ENCODE measurements around the gene PRRC2B. TPM values are rescaled to one million over a fixed set of nuclear protein-coding genes. Genes with fewer than 3 reads are reported as not detected.
"Not testable (repeated sequence)": the region's sequence is repeated elsewhere in the genome, so short reads cannot be mapped to it uniquely, and the experiment has no call there.

Gene PRRC2B
- total RNA-seq, 2 experiments from 2014 or later, result 242 to 293 TPM

GRCh38 chr9:131366761-131367401, 27.0 kb upstream of the PRRC2B start:
- DNase-seq, result no peak
- H3K36me3 Mint-ChIP-seq, result no peaks in the 10 kb centered on the region
- H3K27me3 Mint-ChIP-seq, result no peaks in the 10 kb centered on the region
- H3K9me3 Mint-ChIP-seq (ENCODE audit: low read depth), result no peaks in the 10 kb centered on the region
- H3K4me3 Mint-ChIP-seq, result no peak overlapping the region
- CTCF ChIA-PET, result interaction anchor here (0.8 to 5.8 kb wide), 2 partner anchors 17 to 193 kb away, joined by 3 to 18 read pairs; no protein-coding TSS in a partner anchor
- no peak overlapping the region for H3K27ac Mint-ChIP-seq
- ATAC-seq, result no peak
- peaks cover 3% of the 10 kb centered on the region for H3K4me1 Mint-ChIP-seq

DNA sequence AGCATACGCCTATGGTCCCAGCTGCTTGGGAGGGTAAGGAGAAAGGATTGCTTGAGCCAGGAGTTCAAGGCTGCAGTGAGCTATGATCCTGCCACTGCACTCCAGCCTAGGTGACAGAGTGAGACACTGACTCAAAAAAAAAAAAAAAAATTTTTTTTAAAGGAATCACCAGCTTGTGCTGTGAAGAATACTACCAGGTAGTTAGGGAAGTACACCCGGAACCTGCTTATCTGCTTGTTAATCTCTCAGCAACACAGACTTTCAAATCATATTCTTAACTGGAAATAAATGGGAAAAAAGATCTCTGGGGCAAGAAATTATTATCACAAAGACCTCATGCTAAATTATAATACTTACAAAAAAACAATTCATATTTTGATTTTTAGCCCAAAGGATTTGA, 26.4 kb upstream of the PRRC2B start:
- CTCF ChIA-PET, result interaction anchor here (0.7 to 5.8 kb wide), 3 partner anchors 18 to 192 kb away, joined by 3 to 18 read pairs (median 3); no protein-coding TSS in a partner anchor
- no peaks in the 10 kb centered on the region for H3K9me3 Mint-ChIP-seq (ENCODE audit: low read depth)

DNA sequence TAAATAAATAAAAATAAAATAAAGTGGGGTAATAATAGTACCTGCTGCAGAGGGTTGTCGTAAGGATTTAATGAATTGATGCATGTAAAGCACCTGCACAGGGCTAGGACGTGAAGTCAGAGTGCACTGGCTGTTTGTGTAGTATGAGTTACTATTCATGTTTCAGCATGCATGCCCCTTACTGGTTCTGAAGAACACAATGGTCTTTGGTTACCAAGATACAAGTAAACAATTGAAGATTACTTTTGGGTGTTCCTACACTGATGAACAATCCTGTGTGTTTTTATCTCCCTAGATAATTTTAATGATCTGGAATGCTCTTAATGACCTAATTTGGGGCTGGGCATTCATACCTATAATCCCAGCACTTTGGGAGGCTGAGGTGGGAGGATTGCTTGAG, 23.2 kb upstream of the PRRC2B start:
- Mint-ChIP-seq H3K4me3 (no peak overlapping the region), H3K36me3 (no peaks in the 10 kb centered on the region), H3K27ac (no peak overlapping the region), H3K27me3 (no peaks in the 10 kb centered on the region), H3K9me3 (ENCODE audit: low read depth) (no peaks in the 10 kb centered on the region), H3K4me1 (peaks cover 16% of the 10 kb centered on the region)
- CTCF ChIA-PET, result interaction anchor here (0.8 to 1.1 kb wide), 2 partner anchors 21 to 37 kb away, joined by 3 to 4 read pairs; no protein-coding TSS in a partner anchor
- ATAC-seq (no peak), DNase-seq (no peak)

More for the DNA sequence above, 26.4 kb upstream of the PRRC2B start:
- H3K4me1 Mint-ChIP-seq, result peaks cover 9% of the 10 kb centered on the region
- DNase-seq (no peak), ATAC-seq (no peak)
- H3K27me3 Mint-ChIP-seq, result no peaks in the 10 kb centered on the region
- H3K27ac Mint-ChIP-seq, result no peak overlapping the region
- no peaks in the 10 kb centered on the region for H3K36me3 Mint-ChIP-seq
- H3K4me3 Mint-ChIP-seq, result no peak overlapping the region

GRCh38 chr9:131372599-131372973, 21.3 kb upstream of the PRRC2B start:
- Mint-ChIP-seq H3K4me1 (peaks cover 16% of the 10 kb centered on the region), H3K27ac (peak overlapping the region; percentile 95), H3K4me3 (peak overlapping the region; percentile 87)
- ATAC-seq; H3K36me3 Mint-ChIP-seq; DNase-seq; H3K27me3 Mint-ChIP-seq; H3K9me3 Mint-ChIP-seq (ENCODE audit: low read depth): not testable (repeated sequence)
- CTCF ChIA-PET, result interaction anchor here (0.6 to 2.5 kb wide), 16 partner anchors 9 to 383 kb away, joined by 3 to 17 read pairs (median 7); no protein-coding TSS in a partner anchor

DNA sequence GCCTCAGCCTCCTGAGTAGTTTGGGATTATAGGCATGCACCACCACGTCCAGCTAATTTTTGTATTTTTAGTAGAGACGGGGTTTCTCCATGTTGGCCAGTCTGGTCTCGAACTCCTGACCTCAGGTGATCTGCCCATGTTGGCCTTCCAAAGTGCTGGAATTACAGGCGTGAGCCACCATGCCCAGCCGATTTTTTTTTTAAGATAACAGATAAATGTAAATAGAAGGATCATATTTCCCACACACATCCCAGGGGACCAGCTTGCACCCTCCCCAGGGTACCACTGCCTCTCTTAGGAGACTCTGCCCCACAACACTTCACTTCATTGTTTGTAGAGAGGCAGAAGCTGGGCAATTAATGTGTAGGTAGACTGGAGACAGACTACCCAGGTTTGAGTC, 19.2 kb upstream of the PRRC2B start:
- H3K27me3 Mint-ChIP-seq; H3K27ac Mint-ChIP-seq; DNase-seq; H3K4me3 Mint-ChIP-seq; H3K36me3 Mint-ChIP-seq; ATAC-seq; H3K9me3 Mint-ChIP-seq (ENCODE audit: low read depth): not testable (repeated sequence)
- H3K4me1 Mint-ChIP-seq, result peaks cover 16% of the 10 kb centered on the region
- CTCF ChIA-PET, result interaction anchor here (0.6 to 1.0 kb wide), 2 partner anchors 9 to 765 kb away, joined by 3 read pairs; no protein-coding TSS in a partner anchor

DNA sequence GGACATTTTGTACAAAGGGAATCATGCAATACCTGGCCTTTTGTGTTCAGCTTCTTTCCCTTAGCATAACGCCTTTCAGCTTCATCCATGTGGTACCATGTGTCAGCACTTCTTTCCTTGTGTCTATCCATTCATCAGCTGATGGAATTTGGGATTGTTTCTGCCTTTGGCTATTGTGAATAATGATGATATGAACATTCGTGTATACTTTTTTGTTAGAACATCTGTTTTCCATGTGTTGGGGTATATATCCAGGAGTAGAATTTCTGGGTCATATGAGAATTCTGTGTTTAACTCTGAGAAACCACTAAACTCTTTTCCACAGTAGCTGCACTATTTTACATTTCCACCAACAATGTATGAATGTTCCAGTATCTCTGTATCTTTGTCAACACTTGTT, 14.8 kb upstream of the PRRC2B start:
- Mint-ChIP-seq H3K4me1 (peaks cover 11% of the 10 kb centered on the region), H3K27me3 (peaks cover 2% of the 10 kb centered on the region), H3K9me3 (ENCODE audit: low read depth) (no peaks in the 10 kb centered on the region), H3K4me3 (no peak overlapping the region), H3K36me3 (no peaks in the 10 kb centered on the region), H3K27ac (no peak overlapping the region)
- CTCF ChIA-PET, result interaction anchor here (0.9 to 1.0 kb wide), 2 partner anchors 17 to 29 kb away, joined by 3 read pairs; no protein-coding TSS in a partner anchor
- DNase-seq, result no peak
- no peak for ATAC-seq

- Mint-ChIP-seq H3K36me3 (no peaks in the 10 kb centered on the region), H3K4me1 (peaks cover 11% of the 10 kb centered on the region), H3K27ac (peak overlapping the region; percentile 63), H3K9me3 (ENCODE audit: low read depth) (no peaks in the 10 kb centered on the region), H3K4me3 (no peak overlapping the region), H3K27me3 (peaks cover 2% of the 10 kb centered on the region)
- DNase-seq (no peak), ATAC-seq (peak; percentile 78)
- CTCF ChIA-PET, result interaction anchor here (0.7 to 1.7 kb wide), 7 partner anchors 8 to 33 kb away, joined by 3 to 9 read pairs (median 3); no protein-coding TSS in a partner anchor
These were observed 10.8 kb upstream of the PRRC2B start for GRCh38 chr9:131382850-131383729.

DNA sequence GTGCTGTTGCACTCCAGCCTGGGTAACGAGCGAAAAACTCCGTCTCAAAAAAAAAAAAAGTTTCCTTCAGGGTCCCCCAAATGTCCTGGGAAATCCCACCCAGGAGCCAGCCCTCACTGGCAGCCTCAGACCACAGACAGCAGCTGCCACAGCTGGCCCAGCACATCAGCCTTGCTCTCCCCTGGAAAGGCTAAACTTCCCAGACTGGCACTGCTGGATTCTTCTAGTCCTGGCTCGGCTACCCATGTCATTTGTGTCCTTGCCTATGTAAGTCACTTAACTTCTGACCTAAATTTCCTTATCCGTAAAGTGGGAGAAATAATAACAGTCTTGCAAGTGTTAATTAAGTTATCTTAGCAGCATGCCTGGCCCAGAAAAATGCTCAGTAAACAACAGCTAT, 8.6 kb upstream of the PRRC2B start:
- peaks cover 11% of the 10 kb centered on the region for H3K4me1 Mint-ChIP-seq
- ATAC-seq (no peak), DNase-seq (no peak)
- CTCF ChIA-PET, result interaction anchor here (0.6 to 1.1 kb wide), 2 partner anchors 12 to 370 kb away, joined by 3 read pairs; no protein-coding TSS in a partner anchor
- no peaks in the 10 kb centered on the region for H3K9me3 Mint-ChIP-seq (ENCODE audit: low read depth)
- no peak overlapping the region for H3K4me3 Mint-ChIP-seq
- H3K27me3 Mint-ChIP-seq, result no peaks in the 10 kb centered on the region
- no peak overlapping the region for H3K27ac Mint-ChIP-seq
- H3K36me3 Mint-ChIP-seq, result no peaks in the 10 kb centered on the region

DNA sequence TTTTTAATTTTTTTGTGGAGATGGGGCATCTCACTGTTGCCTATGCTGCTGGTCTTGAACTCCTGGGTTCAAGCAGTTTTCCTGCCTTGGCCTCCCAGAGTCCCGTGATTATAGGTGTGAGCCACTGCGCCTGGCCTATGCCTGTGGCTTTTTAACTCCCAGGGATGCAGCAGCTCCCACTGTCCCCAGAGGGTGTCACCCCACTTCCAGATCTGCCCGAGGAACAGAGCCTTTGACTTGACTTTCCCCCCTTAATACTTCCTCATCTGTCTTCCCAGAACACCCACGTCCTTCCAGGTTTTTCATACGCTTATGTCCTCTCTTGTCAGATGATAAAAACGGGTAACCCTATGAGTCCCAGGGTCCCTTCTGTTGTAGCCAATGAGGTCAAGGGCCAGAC, 7.6 kb upstream of the PRRC2B start:
- Mint-ChIP-seq H3K9me3 (ENCODE audit: low read depth) (no peaks in the 10 kb centered on the region), H3K27ac (no peak overlapping the region), H3K4me3 (no peak overlapping the region), H3K27me3 (no peaks in the 10 kb centered on the region), H3K36me3 (no peaks in the 10 kb centered on the region), H3K4me1 (peaks cover 11% of the 10 kb centered on the region)
- CTCF ChIA-PET, result no interaction called here
- DNase-seq (no peak), ATAC-seq (no peak)

- ATAC-seq, result no peak
- H3K27me3 Mint-ChIP-seq, result no peaks in the 10 kb centered on the region
These were observed 6.5 kb upstream of the PRRC2B start for GRCh38 chr9:131387394-131387793.

GRCh38 chr9:131391020-131391419, 2.9 kb upstream of the PRRC2B start:
- no peak overlapping the region for H3K4me3 Mint-ChIP-seq
- peaks cover 5% of the 10 kb centered on the region for H3K36me3 Mint-ChIP-seq
- no peak for ATAC-seq
- CTCF ChIA-PET, result interaction anchor here (0.9 kb wide), 1 partner anchor 17 kb away, joined by 3 read pairs; no protein-coding TSS in a partner anchor
- H3K4me1 Mint-ChIP-seq, result peaks cover 17% of the 10 kb centered on the region
- H3K27me3 Mint-ChIP-seq, result no peaks in the 10 kb centered on the region
- no peak for DNase-seq
- H3K9me3 Mint-ChIP-seq (ENCODE audit: low read depth), result no peaks in the 10 kb centered on the region
- no peak overlapping the region for H3K27ac Mint-ChIP-seq

More at GRCh38 chr9:131387394-131387793, 6.5 kb upstream of the PRRC2B start:
- Mint-ChIP-seq H3K27ac (no peak overlapping the region), H3K4me3 (no peak overlapping the region), H3K4me1 (peaks cover 11% of the 10 kb centered on the region), H3K9me3 (ENCODE audit: low read depth) (no peaks in the 10 kb centered on the region), H3K36me3 (no peaks in the 10 kb centered on the region)
- CTCF ChIA-PET, result no interaction called here
- DNase-seq, result no peak

GRCh38 chr9:131391504-131391903, 2.4 kb upstream of the PRRC2B start:
- H3K36me3 Mint-ChIP-seq, result peaks cover 6% of the 10 kb centered on the region
- H3K27ac Mint-ChIP-seq, result no peak overlapping the region
- H3K27me3 Mint-ChIP-seq, result no peaks in the 10 kb centered on the region
- no peak for ATAC-seq
- H3K4me3 Mint-ChIP-seq, result no peak overlapping the region
- H3K9me3 Mint-ChIP-seq (ENCODE audit: low read depth), result no peaks in the 10 kb centered on the region
- peaks cover 20% of the 10 kb centered on the region for H3K4me1 Mint-ChIP-seq
- CTCF ChIA-PET, result interaction anchor here (1.8 kb wide), 1 partner anchor 8 kb away, joined by 7 read pairs; no protein-coding TSS in a partner anchor
- no peak for DNase-seq

- Mint-ChIP-seq H3K9me3 (ENCODE audit: low read depth) (no peaks in the 10 kb centered on the region), H3K4me1 (peaks cover 47% of the 10 kb centered on the region), H3K27ac (peak overlapping the region; percentile 91), H3K36me3 (peaks cover 13% of the 10 kb centered on the region), H3K4me3 (peak overlapping the region; percentile 83), H3K27me3 (no peaks in the 10 kb centered on the region)
- ATAC-seq (peak; percentile 31), DNase-seq (peak; percentile 67)
- CTCF ChIA-PET, result interaction anchor here (2.5 kb wide), 1 partner anchor 11 kb away, joined by 19 read pairs; no protein-coding TSS in a partner anchor
These were observed 724 bp downstream of the PRRC2B start for GRCh38 chr9:131394464-131395156.
